ENCODE data around the gene SNRNP48. TPM values are rescaled to one million over a fixed set of nuclear protein-coding genes. Genes with fewer than 3 reads are reported as not detected.

SNRNP48 gene
- total RNA-seq, 1 experiment from 2014 or later, result 17.6 TPM

DNA sequence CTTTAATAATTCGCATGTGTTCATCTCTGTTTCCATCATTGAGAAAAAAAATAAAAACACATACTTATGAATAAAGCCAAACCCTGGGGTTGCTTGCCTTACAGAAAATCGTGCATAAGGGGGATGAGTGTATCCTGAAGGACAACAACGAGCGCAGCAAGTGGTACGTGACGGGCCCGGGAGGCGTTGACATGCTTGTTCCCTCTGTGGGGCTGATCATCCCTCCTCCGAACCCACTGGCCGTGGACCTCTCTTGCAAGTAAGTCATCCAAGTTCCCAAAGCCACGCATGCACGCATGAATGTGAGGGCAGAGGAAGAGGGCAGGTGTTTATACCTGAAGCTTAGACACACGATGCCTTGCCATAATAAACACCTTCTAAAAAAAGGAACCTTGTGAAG lies 20.9 kb upstream of the SNRNP48 start:
- ATAC-seq (no peak), DNase-seq (ENCODE audit: low spot score) (no peak)
- POLR2A ChIA-PET, result no interaction called here
- CTCF ChIA-PET, result interaction anchor here (1.3 kb wide), 1 partner anchor 144 kb away, joined by 4 read pairs; no protein-coding TSS in a partner anchor
- peaks cover 83% of the 10 kb centered on the region for H3K36me3 Mint-ChIP-seq
- no peak overlapping the region for H3K4me3 Mint-ChIP-seq
- H3K27ac Mint-ChIP-seq, result no peak overlapping the region
- TF ChIP-seq USF2 (CRISPR knock-in tag; IDR thresholded peaks at IDR 0.05), result no peak
- TF ChIP-seq FOXK1 (CRISPR knock-in tag; IDR thresholded peaks at IDR 0.05), result no peak
- TF ChIP-seq ZBTB21 (CRISPR knock-in tag; IDR thresholded peaks at IDR 0.05; ENCODE audit: borderline replicate concordance), result no peak
- no peak for TF ChIP-seq STAT6 (CRISPR knock-in tag; conservative IDR thresholded peaks at IDR 0.05; ENCODE audit: low read depth)
- TF ChIP-seq, protein P1, sequence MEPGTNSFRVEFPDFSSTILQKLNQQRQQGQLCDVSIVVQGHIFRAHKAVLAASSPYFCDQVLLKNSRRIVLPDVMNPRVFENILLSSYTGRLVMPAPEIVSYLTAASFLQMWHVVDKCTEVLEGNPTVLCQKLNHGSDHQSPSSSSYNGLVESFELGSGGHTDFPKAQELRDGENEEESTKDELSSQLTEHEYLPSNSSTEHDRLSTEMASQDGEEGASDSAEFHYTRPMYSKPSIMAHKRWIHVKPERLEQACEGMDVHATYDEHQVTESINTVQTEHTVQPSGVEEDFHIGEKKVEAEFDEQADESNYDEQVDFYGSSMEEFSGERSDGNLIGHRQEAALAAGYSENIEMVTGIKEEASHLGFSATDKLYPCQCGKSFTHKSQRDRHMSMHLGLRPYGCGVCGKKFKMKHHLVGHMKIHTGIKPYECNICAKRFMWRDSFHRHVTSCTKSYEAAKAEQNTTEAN (CRISPR knock-in tag; IDR thresholded peaks at IDR 0.05), result no peak
- no peak for TF ChIP-seq SP1 (CRISPR knock-in tag; conservative IDR thresholded peaks at IDR 0.05)
- TF ChIP-seq, protein P2, sequence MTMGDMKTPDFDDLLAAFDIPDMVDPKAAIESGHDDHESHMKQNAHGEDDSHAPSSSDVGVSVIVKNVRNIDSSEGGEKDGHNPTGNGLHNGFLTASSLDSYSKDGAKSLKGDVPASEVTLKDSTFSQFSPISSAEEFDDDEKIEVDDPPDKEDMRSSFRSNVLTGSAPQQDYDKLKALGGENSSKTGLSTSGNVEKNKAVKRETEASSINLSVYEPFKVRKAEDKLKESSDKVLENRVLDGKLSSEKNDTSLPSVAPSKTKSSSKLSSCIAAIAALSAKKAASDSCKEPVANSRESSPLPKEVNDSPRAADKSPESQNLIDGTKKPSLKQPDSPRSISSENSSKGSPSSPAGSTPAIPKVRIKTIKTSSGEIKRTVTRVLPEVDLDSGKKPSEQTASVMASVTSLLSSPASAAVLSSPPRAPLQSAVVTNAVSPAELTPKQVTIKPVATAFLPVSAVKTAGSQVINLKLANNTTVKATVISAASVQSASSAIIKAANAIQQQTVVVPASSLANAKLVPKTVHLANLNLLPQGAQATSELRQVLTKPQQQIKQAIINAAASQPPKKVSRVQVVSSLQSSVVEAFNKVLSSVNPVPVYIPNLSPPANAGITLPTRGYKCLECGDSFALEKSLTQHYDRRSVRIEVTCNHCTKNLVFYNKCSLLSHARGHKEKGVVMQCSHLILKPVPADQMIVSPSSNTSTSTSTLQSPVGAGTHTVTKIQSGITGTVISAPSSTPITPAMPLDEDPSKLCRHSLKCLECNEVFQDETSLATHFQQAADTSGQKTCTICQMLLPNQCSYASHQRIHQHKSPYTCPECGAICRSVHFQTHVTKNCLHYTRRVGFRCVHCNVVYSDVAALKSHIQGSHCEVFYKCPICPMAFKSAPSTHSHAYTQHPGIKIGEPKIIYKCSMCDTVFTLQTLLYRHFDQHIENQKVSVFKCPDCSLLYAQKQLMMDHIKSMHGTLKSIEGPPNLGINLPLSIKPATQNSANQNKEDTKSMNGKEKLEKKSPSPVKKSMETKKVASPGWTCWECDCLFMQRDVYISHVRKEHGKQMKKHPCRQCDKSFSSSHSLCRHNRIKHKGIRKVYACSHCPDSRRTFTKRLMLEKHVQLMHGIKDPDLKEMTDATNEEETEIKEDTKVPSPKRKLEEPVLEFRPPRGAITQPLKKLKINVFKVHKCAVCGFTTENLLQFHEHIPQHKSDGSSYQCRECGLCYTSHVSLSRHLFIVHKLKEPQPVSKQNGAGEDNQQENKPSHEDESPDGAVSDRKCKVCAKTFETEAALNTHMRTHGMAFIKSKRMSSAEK (CRISPR knock-in tag; IDR thresholded peaks at IDR 0.05; ENCODE audit: borderline replicate concordance), result no peak
- TF ChIP-seq TEAD4 (CRISPR knock-in tag; IDR thresholded peaks at IDR 0.05), result no peak
- H3K27me3 Mint-ChIP-seq (ENCODE audit: low read depth), result no peaks in the 10 kb centered on the region
- H3K4me1 Mint-ChIP-seq, result no peaks in the 10 kb centered on the region
- no peaks in the 10 kb centered on the region for H3K9me3 Mint-ChIP-seq

DNA sequence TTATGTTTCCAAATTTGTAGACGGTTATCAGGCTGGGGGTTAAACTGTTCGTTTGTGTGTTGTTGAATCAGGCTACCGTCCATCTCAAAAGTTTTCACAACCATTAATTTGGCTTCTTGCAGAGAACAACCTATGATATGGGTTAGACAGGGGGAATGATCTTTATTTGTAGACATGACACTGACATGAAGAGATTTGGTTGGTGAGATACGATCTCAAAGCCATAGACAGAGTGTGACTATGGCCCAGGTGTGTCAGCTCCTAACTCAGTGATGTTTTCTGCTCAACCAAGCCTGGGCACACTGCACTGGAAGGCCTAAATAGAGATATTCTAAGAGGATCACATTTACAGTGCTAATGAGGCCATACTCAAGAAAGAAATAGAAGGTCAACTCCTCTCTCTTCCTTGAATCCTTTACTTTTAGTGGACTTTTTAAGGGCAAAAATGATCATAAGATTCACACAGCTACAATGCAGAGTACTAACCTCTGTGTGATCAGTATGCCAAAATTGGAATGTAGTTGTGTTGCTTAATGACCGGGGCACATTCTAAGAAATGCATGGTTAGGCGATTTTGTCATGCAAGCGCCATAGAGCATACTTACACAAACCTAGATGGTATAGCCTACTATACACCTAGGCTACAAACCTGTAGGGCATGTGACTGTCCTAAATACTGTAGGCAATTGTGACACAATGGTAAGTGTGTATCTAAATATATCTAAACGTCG lies 17.6 kb upstream of the SNRNP48 start:
- H3K36me3 Mint-ChIP-seq, result peaks cover 79% of the 10 kb centered on the region
- TF ChIP-seq USF2 (CRISPR knock-in tag; IDR thresholded peaks at IDR 0.05) (no peak), ZBTB21 (CRISPR knock-in tag; IDR thresholded peaks at IDR 0.05; ENCODE audit: borderline replicate concordance) (no peak)

DNA sequence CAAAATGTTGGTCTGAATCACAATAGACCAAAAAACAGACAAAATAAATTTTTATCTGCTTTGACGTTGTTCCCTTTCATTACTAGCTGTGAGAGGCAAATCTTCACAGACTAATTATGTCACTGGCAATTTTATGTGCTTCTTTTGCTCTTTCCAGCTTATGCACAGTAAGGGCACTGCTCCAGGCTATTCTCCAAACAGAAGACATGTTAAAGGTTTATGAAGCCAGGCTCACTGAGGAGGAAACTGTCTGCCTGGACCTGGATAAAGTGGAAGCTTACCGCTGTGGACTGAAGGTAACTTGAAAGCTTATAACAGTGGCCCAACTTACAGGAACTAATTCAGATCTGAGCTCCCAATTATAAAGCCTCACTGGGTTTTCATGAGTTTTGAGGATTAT lies 15.5 kb upstream of the SNRNP48 start:
- Mint-ChIP-seq H3K4me3 (no peak overlapping the region), H3K27ac (no peak overlapping the region), H3K4me1 (no peaks in the 10 kb centered on the region), H3K27me3 (ENCODE audit: low read depth) (no peaks in the 10 kb centered on the region), H3K9me3 (no peaks in the 10 kb centered on the region), H3K36me3 (peaks cover 72% of the 10 kb centered on the region)
- POLR2A ChIA-PET, result interaction anchor here (0.6 to 1.0 kb wide), 2 partner anchors 16 to 183 kb away, joined by 3 to 4 read pairs; partner anchors contain the start of gene SNRNP48
- CTCF ChIA-PET, result interaction anchor here (0.8 kb wide), 1 partner anchor 15 kb away, joined by 4 read pairs; the partner anchor contains the start of gene SNRNP48
- ATAC-seq (no peak), DNase-seq (ENCODE audit: low spot score) (no peak)
- no peak for TF ChIP-seq ZNF138 (CRISPR knock-in tag; conservative IDR thresholded peaks at IDR 0.05)
- TF ChIP-seq, protein P3, sequence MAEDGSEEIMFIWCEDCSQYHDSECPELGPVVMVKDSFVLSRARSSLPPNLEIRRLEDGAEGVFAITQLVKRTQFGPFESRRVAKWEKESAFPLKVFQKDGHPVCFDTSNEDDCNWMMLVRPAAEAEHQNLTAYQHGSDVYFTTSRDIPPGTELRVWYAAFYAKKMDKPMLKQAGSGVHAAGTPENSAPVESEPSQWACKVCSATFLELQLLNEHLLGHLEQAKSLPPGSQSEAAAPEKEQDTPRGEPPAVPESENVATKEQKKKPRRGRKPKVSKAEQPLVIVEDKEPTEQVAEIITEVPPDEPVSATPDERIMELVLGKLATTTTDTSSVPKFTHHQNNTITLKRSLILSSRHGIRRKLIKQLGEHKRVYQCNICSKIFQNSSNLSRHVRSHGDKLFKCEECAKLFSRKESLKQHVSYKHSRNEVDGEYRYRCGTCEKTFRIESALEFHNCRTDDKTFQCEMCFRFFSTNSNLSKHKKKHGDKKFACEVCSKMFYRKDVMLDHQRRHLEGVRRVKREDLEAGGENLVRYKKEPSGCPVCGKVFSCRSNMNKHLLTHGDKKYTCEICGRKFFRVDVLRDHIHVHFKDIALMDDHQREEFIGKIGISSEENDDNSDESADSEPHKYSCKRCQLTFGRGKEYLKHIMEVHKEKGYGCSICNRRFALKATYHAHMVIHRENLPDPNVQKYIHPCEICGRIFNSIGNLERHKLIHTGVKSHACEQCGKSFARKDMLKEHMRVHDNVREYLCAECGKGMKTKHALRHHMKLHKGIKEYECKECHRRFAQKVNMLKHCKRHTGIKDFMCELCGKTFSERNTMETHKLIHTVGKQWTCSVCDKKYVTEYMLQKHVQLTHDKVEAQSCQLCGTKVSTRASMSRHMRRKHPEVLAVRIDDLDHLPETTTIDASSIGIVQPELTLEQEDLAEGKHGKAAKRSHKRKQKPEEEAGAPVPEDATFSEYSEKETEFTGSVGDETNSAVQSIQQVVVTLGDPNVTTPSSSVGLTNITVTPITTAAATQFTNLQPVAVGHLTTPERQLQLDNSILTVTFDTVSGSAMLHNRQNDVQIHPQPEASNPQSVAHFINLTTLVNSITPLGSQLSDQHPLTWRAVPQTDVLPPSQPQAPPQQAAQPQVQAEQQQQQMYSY (CRISPR knock-in tag; IDR thresholded peaks at IDR 0.05), result no peak
- no peak for TF ChIP-seq ZNF671 (CRISPR knock-in tag; IDR thresholded peaks at IDR 0.05)
- no peak for TF ChIP-seq ZNF232 (CRISPR knock-in tag; IDR thresholded peaks at IDR 0.05)
- TF ChIP-seq TEAD1 (CRISPR knock-in tag; IDR thresholded peaks at IDR 0.05), result no peak
- no peak for TF ChIP-seq PRRX2 (CRISPR knock-in tag; IDR thresholded peaks at IDR 0.05)
- no peak for TF ChIP-seq SOX15 (CRISPR knock-in tag; IDR thresholded peaks at IDR 0.05)
- TF ChIP-seq JUN (CRISPR knock-in tag; IDR thresholded peaks at IDR 0.05), result no peak

More for the DNA sequence above, 17.6 kb upstream of the SNRNP48 start:
- Mint-ChIP-seq H3K9me3 (no peaks in the 10 kb centered on the region), H3K27me3 (ENCODE audit: low read depth) (no peaks in the 10 kb centered on the region), H3K4me1 (no peaks in the 10 kb centered on the region), H3K4me3 (no peak overlapping the region), H3K27ac (no peak overlapping the region)
- DNase-seq (ENCODE audit: low spot score) (no peak), ATAC-seq (no peak)
- ChIA-PET CTCF (no interaction called here), POLR2A (no interaction called here)
